Neural cell (in vitro differentiated cells): ENCODE results near the gene INTS13. TPM values are rescaled to one million over a fixed set of nuclear protein-coding genes. Genes with fewer than 3 reads are reported as not detected.

ENCODE experiments used
- H2AFZ ChIP-seq: fragments of 200-600, 300-800 bp; sonication (generic), shearing (Covaris generic); 2 replicates; pipeline ENCODE4 v1.6.0; 2014; ENCODE audit warnings: low read depth, mild to moderate bottlenecking, antibody characterized with exemption, low read length, moderate library complexity
- H3F3A ChIP-seq: fragments of 200-600 bp; shearing (Covaris generic); 2 replicates; pipeline ENCODE4 v1.6.1; 2016; ENCODE audit warnings: mild to moderate bottlenecking, moderate library complexity, mixed read lengths, antibody characterized with exemption, low read length; ENCODE audit not compliant: insufficient read depth, poor library complexity, severe bottlenecking
- H3K27ac ChIP-seq: fragments of 200-600, 300-800 bp; sonication (generic), shearing (Covaris generic); 2 replicates; pipeline ENCODE4 v1.5.1; 2014; ENCODE audit warnings: mild to moderate bottlenecking, low read length, moderate library complexity
- H3K27me3 ChIP-seq: fragments of 300-800, 200-600 bp; sonication (generic), shearing (Covaris generic); 2 replicates; pipeline ENCODE4 v1.6.0; 2014; ENCODE audit warnings: mild to moderate bottlenecking, low read depth, low read length, moderate library complexity; ENCODE audit not compliant: insufficient read depth
- H3K36me3 ChIP-seq: fragments of 300-800, 200-600 bp; sonication (generic), shearing (Covaris generic); 2 replicates; pipeline ENCODE4 v1.5.1; 2014; ENCODE audit warnings: mild to moderate bottlenecking, antibody characterized with exemption, low read length, moderate library complexity; ENCODE audit not compliant: insufficient read depth
- H3K4me2 ChIP-seq: fragments of 300-800, 200-600 bp; sonication (generic), shearing (Covaris generic); 2 replicates; pipeline ENCODE4 v1.6.0; 2014; ENCODE audit warnings: mild to moderate bottlenecking, low read length
- H3K4me3 ChIP-seq: fragments of 300-800, 200-600 bp; sonication (generic), shearing (Covaris generic); 2 replicates; pipeline ENCODE4 v1.5.1; 2014; ENCODE audit warnings: mild to moderate bottlenecking, low read length, moderate library complexity
- H3K79me2 ChIP-seq: fragments of 200-600 bp; shearing (Covaris generic); replicated peaks from 2 replicates; pipeline ENCODE4 v1.6.0; 2014; ENCODE audit warnings: mild to moderate bottlenecking, low read length, moderate library complexity; ENCODE audit not compliant: insufficient read depth
- H3K9ac ChIP-seq: fragments of 300-800, 200-600 bp; sonication (generic), shearing (Covaris generic); 2 replicates; pipeline ENCODE4 v1.6.1; 2016; ENCODE audit warnings: mild to moderate bottlenecking, low read length, mixed read lengths
- H3K9me2 ChIP-seq: fragments of 200-600 bp; shearing (Covaris generic); 2 replicates; pipeline ENCODE4 v1.6.1; 2016; ENCODE audit warnings: mild to moderate bottlenecking, low read length, mixed read lengths; ENCODE audit not compliant: insufficient read depth
- H3K9me3 ChIP-seq: fragments of 200-600, 300-800 bp; sonication (generic), shearing (Covaris generic); 2 replicates; pipeline ENCODE4 v1.6.1; 2016; ENCODE audit warnings: mild to moderate bottlenecking, mixed run types, low read length, moderate library complexity, mixed read lengths
- H4K20me1 ChIP-seq: fragments of 200-600 bp; shearing (Covaris generic); 2 replicates; pipeline ENCODE4 v1.6.1; 2016; ENCODE audit warnings: mild to moderate bottlenecking, mixed run types; ENCODE audit not compliant: insufficient read depth
- CTCF ChIP-seq: fragments of 450-650 bp; IDR thresholded peaks from 2 replicates; pipeline ENCODE4 v1.5.1; 2014; ENCODE audit warnings: antibody characterized with exemption, mild to moderate bottlenecking, moderate library complexity; ENCODE audit not compliant: poor library complexity, severe bottlenecking
- EP300 ChIP-seq: fragments of 450-650 bp; conservative IDR thresholded peaks from 2 replicates; pipeline ENCODE4 v1.6.1; 2014; ENCODE audit warnings: antibody characterized with exemption, mild to moderate bottlenecking, moderate library complexity; ENCODE audit not compliant: poor library complexity, severe bottlenecking
- EZH2 ChIP-seq: fragments of 200-600, 300-800 bp; shearing (Covaris generic), sonication (generic); IDR thresholded peaks from 2 replicates; pipeline ENCODE4 v1.6.1; 2014; ENCODE audit warnings: antibody characterized with exemption, low read length, borderline replicate concordance, mild to moderate bottlenecking; ENCODE audit not compliant: insufficient read depth, poor library complexity, severe bottlenecking
- MXI1 ChIP-seq: fragments of 450-650 bp; conservative IDR thresholded peaks from 2 replicates; pipeline ENCODE4 v1.6.1; 2014; ENCODE audit warnings: antibody characterized with exemption, mild to moderate bottlenecking; ENCODE audit not compliant: poor library complexity, severe bottlenecking
- POLR2AphosphoS5 ChIP-seq: IDR thresholded peaks from 2 replicates; pipeline ENCODE4 v1.6.1; 2012
- RAD21 ChIP-seq: fragments of 450-650 bp; conservative IDR thresholded peaks from 2 replicates; pipeline ENCODE4 v1.6.1; 2014; ENCODE audit warnings: antibody characterized with exemption, mild to moderate bottlenecking, moderate library complexity
- SMC3 ChIP-seq: fragments of 450-650 bp; conservative IDR thresholded peaks from 2 replicates; pipeline ENCODE4 v1.6.1; 2014; ENCODE audit warnings: antibody characterized with exemption, mild to moderate bottlenecking, moderate library complexity; ENCODE audit not compliant: poor library complexity
- TAF1 ChIP-seq: IDR thresholded peaks from 2 replicates; pipeline ENCODE4 v1.6.1; 2012; ENCODE audit warnings: low read depth
- polyA plus RNA-seq: library from polyadenylated mRNA; depleted of rRNA; stranded (reverse); fragments of >200 nt; gene quantifications from 2 replicates; pipeline ENCODE4 v1.2.3, GENCODE V29; 2014
- TF ChIP-seq, protein P1 (sequence below): IDR thresholded peaks from 2 replicates; pipeline ENCODE4 v1.6.1; 2012; ENCODE audit warnings: borderline replicate concordance

The INTS13 gene
- polyA plus RNA-seq, 1 donor from 2014 or later, result 15.3 TPM

DNA sequence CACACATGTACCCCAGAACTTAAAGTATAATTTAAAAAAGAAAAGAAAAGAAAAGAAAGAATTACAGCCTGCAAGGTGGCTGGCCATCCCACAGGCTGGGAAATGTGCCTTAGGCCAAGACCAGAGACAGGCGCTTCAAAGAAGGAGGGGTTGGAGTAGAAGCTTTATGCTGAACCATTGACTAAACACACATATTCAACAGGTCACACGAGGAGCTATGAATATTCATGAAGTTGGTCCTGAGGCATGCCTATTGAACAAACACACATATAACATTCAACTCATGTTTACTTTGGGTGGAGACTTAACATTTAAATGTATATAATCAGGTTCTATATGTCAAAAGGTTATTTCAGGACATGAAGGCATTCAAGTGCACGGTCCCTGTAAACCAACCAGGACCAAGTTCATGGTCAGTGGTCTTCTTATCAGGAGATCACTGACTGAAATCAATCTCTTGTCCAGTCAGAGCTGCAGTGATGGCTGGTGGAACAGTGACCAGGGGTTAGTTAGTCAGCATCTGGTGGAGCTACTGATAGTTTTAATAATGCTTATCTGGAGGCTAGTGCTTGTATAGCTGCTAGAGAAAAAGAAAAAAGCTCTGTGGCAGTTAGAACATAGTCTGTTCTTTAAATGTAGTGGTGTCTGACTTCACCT lies 69.2 kb downstream of the INTS13 start:
- TF ChIP-seq EZH2, result no peak
- no peak for TF ChIP-seq SMC3
- TF ChIP-seq TAF1, result no peak
- TF ChIP-seq EP300, result no peak
- TF ChIP-seq CTCF, result no peak
- no peak for TF ChIP-seq RAD21
- no peak for TF ChIP-seq POLR2AphosphoS5
- TF ChIP-seq MXI1, result no peak
- TF ChIP-seq, protein P1, sequence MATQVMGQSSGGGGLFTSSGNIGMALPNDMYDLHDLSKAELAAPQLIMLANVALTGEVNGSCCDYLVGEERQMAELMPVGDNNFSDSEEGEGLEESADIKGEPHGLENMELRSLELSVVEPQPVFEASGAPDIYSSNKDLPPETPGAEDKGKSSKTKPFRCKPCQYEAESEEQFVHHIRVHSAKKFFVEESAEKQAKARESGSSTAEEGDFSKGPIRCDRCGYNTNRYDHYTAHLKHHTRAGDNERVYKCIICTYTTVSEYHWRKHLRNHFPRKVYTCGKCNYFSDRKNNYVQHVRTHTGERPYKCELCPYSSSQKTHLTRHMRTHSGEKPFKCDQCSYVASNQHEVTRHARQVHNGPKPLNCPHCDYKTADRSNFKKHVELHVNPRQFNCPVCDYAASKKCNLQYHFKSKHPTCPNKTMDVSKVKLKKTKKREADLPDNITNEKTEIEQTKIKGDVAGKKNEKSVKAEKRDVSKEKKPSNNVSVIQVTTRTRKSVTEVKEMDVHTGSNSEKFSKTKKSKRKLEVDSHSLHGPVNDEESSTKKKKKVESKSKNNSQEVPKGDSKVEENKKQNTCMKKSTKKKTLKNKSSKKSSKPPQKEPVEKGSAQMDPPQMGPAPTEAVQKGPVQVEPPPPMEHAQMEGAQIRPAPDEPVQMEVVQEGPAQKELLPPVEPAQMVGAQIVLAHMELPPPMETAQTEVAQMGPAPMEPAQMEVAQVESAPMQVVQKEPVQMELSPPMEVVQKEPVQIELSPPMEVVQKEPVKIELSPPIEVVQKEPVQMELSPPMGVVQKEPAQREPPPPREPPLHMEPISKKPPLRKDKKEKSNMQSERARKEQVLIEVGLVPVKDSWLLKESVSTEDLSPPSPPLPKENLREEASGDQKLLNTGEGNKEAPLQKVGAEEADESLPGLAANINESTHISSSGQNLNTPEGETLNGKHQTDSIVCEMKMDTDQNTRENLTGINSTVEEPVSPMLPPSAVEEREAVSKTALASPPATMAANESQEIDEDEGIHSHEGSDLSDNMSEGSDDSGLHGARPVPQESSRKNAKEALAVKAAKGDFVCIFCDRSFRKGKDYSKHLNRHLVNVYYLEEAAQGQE, result no peak
- H3K4me2 ChIP-seq, result no peak overlapping the region
- H3K4me3 ChIP-seq, result no peak overlapping the region
- H3F3A ChIP-seq, result no peaks in the 10 kb centered on the region
- no peaks in the 10 kb centered on the region for H4K20me1 ChIP-seq
- H3K9ac ChIP-seq, result no peak overlapping the region
- no peaks in the 10 kb centered on the region for H3K79me2 ChIP-seq
- no peak overlapping the region for H2AFZ ChIP-seq
- no peak overlapping the region for H3K27ac ChIP-seq
- no peaks in the 10 kb centered on the region for H3K36me3 ChIP-seq
- H3K9me3 ChIP-seq, result no peaks in the 10 kb centered on the region
- H3K9me2 ChIP-seq, result no peaks in the 10 kb centered on the region
- H3K27me3 ChIP-seq, result no peaks in the 10 kb centered on the region

- Histone ChIP-seq H3K9ac (no peak overlapping the region), H3K36me3 (no peaks in the 10 kb centered on the region), H3K4me3 (no peak overlapping the region), H3K27me3 (no peaks in the 10 kb centered on the region), H4K20me1 (no peaks in the 10 kb centered on the region), H3K79me2 (no peaks in the 10 kb centered on the region), H3K9me2 (no peaks in the 10 kb centered on the region), H2AFZ (no peak overlapping the region), H3F3A (no peaks in the 10 kb centered on the region), H3K27ac (no peak overlapping the region), H3K4me2 (no peak overlapping the region), H3K9me3 (no peaks in the 10 kb centered on the region)
- TF ChIP-seq EZH2 (no peak), SMC3 (no peak), TAF1 (no peak), RAD21 (no peak), MXI1 (no peak)
- TF ChIP-seq, protein P1, result no peak
Observed at GRCh38 chr12:26867080-26867479, 70.7 kb downstream of the INTS13 start.
